ENCODE measurements around the gene MYO3B. TPM values are rescaled to one million over a fixed set of nuclear protein-coding genes. Genes with fewer than 3 reads are reported as not detected.

MYO3B gene
- total and polyA plus RNA-seq, 2 of the 8 experiments (the other 6 are each of a cell fraction or from before 2014, with no cell fraction given): 0.17 to 0.19 TPM

- TF ChIP-seq EP300 (IDR thresholded peaks at IDR 0.05; ENCODE audit: borderline replicate concordance in 1 of 2, low read depth in 2 of 2, low read length in 2 of 2): no peak
- no peak for TF ChIP-seq SAP30 (IDR thresholded peaks at IDR 0.05; ENCODE audit: insufficient read depth, insufficient replicate concordance, low read length)
Measured at GRCh38 chr2:170301626-170302025, 123.7 kb downstream of the MYO3B start (continued).
